SKM-1 (cell line): ENCODE results near the gene THUMPD3.
A peak's percentile ranks its signal among the peaks of the same experiment; 100 is the strongest.

Source experiments
- DNase-seq: peaks from one replicate; lab custom pipeline; 2025; ENCODE audit not compliant: unreplicated experiment; lab: John Stamatoyannopoulos, UW

Gene THUMPD3

GRCh38 chr3:9396632-9397331 lies 33.9 kb downstream of the THUMPD3 start:
- DNase-seq: peak; percentile 84

GRCh38 chr3:9397332-9397905 lies 34.6 kb downstream of the THUMPD3 start, which contains the start of gene SETD5:
SETD5 (plus strand) TSS chr3:9397615; CDS start chr3:9428939, 31,324 bp downstream.
- peak; percentile 81 for DNase-seq

- DNase-seq: no peak
Observed at GRCh38 chr3:9397906-9398699, 35.2 kb downstream of the THUMPD3 start.

- DNase-seq: no peak
Observed at GRCh38 chr3:9398700-9399336, 36.0 kb downstream of the THUMPD3 start.

GRCh38 chr3:9399337-9399703 lies 36.5 kb downstream of the THUMPD3 start:
- DNase-seq: no peak

- DNase-seq: no peak
Observed at GRCh38 chr3:9399746-9400145, 36.9 kb downstream of the THUMPD3 start.

GRCh38 chr3:9400616-9401015 lies 37.8 kb downstream of the THUMPD3 start:
- DNase-seq: no peak

GRCh38 chr3:9401986-9402385 lies 39.1 kb downstream of the THUMPD3 start:
- DNase-seq: no peak

- no peak for DNase-seq
Observed at GRCh38 chr3:9402410-9403228, 39.8 kb downstream of the THUMPD3 start.

GRCh38 chr3:9403463-9403862 lies 40.6 kb downstream of the THUMPD3 start:
- DNase-seq: no peak

- DNase-seq: no peak
Observed at GRCh38 chr3:9404680-9405079, 41.8 kb downstream of the THUMPD3 start.

- no peak for DNase-seq
Observed at GRCh38 chr3:9405756-9406155, 42.9 kb downstream of the THUMPD3 start.

GRCh38 chr3:9406856-9407626 lies 44.2 kb downstream of the THUMPD3 start:
- no peak for DNase-seq

GRCh38 chr3:9408061-9408460 lies 45.2 kb downstream of the THUMPD3 start:
- DNase-seq: no peak

GRCh38 chr3:9408546-9408945 lies 45.7 kb downstream of the THUMPD3 start:
- DNase-seq: no peak

GRCh38 chr3:9409981-9410854 lies 47.4 kb downstream of the THUMPD3 start:
- peak; percentile 16 for DNase-seq

GRCh38 chr3:9411302-9411701 lies 48.4 kb downstream of the THUMPD3 start:
- no peak for DNase-seq

GRCh38 chr3:9412293-9412692 lies 49.4 kb downstream of the THUMPD3 start:
- DNase-seq: no peak

GRCh38 chr3:9414826-9415225 lies 52.0 kb downstream of the THUMPD3 start:
- no peak for DNase-seq
